ENCODE data around the gene REN. TPM values are rescaled to one million over a fixed set of nuclear protein-coding genes. Genes with fewer than 3 reads are reported as not detected.
A peak's percentile ranks its signal among the peaks of the same experiment; 100 is the strongest.

The REN gene
- total and polyA plus RNA-seq, 2 of the 13 experiments (the other 11 are each of a cell fraction or from before 2014, with no cell fraction given) = not detected

GRCh38 chr1:204146965-204147364, 19.2 kb downstream of the REN start:
- ATAC-seq = peak; percentile 2; the same call in 1 of the 3 replicates
- no peak overlapping the region; the same call in 1 of the 2 replicates for H3K9ac ChIP-seq (ENCODE audit: insufficient read depth, low read depth, low read length)
- H3K27ac ChIP-seq (ENCODE audit: extremely low read length, insufficient read depth, low read length) = peak overlapping the region; percentile 65
- WGBS (ENCODE audit: low lambda C conversion rate) = 68% methylated on average over 4 of the region's 7 CpGs
- ChIA-PET CTCF (ENCODE audit: low intra/inter-chr PET ratio, low total read pairs) (no interaction called here), POLR2A (no interaction called here)
- in situ Hi-C loops (cut with HindIII; ENCODE audit: extremely low pct_ligation_motif_present, low pct_unique_long_range_greater_than_20kb) = no loop called here
- FAIRE-seq = no peak
- peak overlapping the region; percentile 50 for H3K4me2 ChIP-seq (ENCODE audit: low read depth, low read length)
- H4K20me1 ChIP-seq (ENCODE audit: insufficient read depth, low read length) = no peaks in the 10 kb centered on the region
- no TSS peak for BruUV-seq (replicated peaks)
- H3K4me1 ChIP-seq (ENCODE audit: insufficient read depth, low read length) = peaks cover 83% of the 10 kb centered on the region
- H3K4me3 ChIP-seq (replicated peaks in 1 of 3; ENCODE audit: insufficient read depth in 1 of 3, low read depth in 2 of 3, low read length in 3 of 3) = peak overlapping the region in 1 of 3 experiments; percentile 5; a peak in 1 of 6 replicates
- no peak overlapping the region for H2AFZ ChIP-seq (ENCODE audit: low read length)
- DNase-seq (ENCODE audit: low spot score) = no peak
- no peaks in the 10 kb centered on the region; a peak in 1 of 5 replicates for H3K27me3 ChIP-seq (ENCODE audit: control insufficient read depth in 1 of 2, insufficient read depth in 2 of 2, low read length in 2 of 2)
- no peaks in the 10 kb centered on the region for H3K36me3 ChIP-seq (replicated peaks in 1 of 2; ENCODE audit: control insufficient read depth in 1 of 2, insufficient read depth in 2 of 2, low read length in 2 of 2)
- H3K79me2 ChIP-seq (ENCODE audit: insufficient read depth, low read length) = no peaks in the 10 kb centered on the region
- intact Hi-C loops (cut with micrococcal nuclease; ENCODE audit: unreplicated experiment) = loop anchor here (10.0 kb wide), 1 partner anchor 358 kb away; no protein-coding TSS in a partner anchor
- no peaks in the 10 kb centered on the region for H3K9me3 ChIP-seq (ENCODE audit: low read length)
- TF ChIP-seq EP300 (IDR thresholded peaks at IDR 0.05; ENCODE audit: low read depth in 2 of 2, low read length in 2 of 2) (peak in 1 of 2 experiments; percentile 53; a peak in 1 of 4 replicates), EP300 (CRISPR knock-in tag; IDR thresholded peaks at IDR 0.05; ENCODE audit: borderline replicate concordance) (no peak), ZNF883 (CRISPR knock-in tag; IDR thresholded peaks at IDR 0.05; ENCODE audit: not compliant biosample characterization) (no peak), NFKB2 (CRISPR knock-in tag; IDR thresholded peaks at IDR 0.05; ENCODE audit: borderline replicate concordance) (no peak), ATF5 (CRISPR knock-in tag; IDR thresholded peaks at IDR 0.05; ENCODE audit: low read depth) (no peak), ZNF354B (CRISPR knock-in tag; IDR thresholded peaks at IDR 0.05) (no peak), ZSCAN21 (CRISPR knock-in tag; IDR thresholded peaks at IDR 0.05; ENCODE audit: borderline replicate concordance) (no peak), FUBP1 (CRISPR knock-in tag; IDR thresholded peaks at IDR 0.05; ENCODE audit: borderline replicate concordance) (no peak), SP5 (CRISPR knock-in tag; IDR thresholded peaks at IDR 0.05; ENCODE audit: borderline replicate concordance, low read depth) (peak; percentile 75), RBM22 (optimal IDR thresholded peaks at IDR 0.05; ENCODE audit: low read length) (no peak), PAXIP1 (CRISPR knock-in tag; conservative IDR thresholded peaks at IDR 0.05) (peak; percentile 74), FLYWCH1 (CRISPR knock-in tag; IDR thresholded peaks at IDR 0.05) (no peak), AKAP8 (CRISPR knock-in tag; IDR thresholded peaks at IDR 0.05) (no peak), BORCS8-MEF2B (CRISPR knock-in tag; IDR thresholded peaks at IDR 0.05) (peak; percentile 53), DPF2 (CRISPR knock-in tag; IDR thresholded peaks at IDR 0.05; ENCODE audit: borderline replicate concordance, low read depth) (no peak), ZNF597 (CRISPR knock-in tag; IDR thresholded peaks at IDR 0.05) (no peak)

Measured in HepG2 (cell line).